Amygdala (tissue), 56 donors: ENCODE results near the gene FXYD5.
"Not testable (repeated sequence)": the region's sequence is repeated elsewhere in the genome, so short reads cannot be mapped to it uniquely, and the experiment has no call there.

Experiments used
- DNase-seq, 56 donors: peaks; one replicate each; lab custom pipeline; 2025; lab: John Stamatoyannopoulos, UW

Gene FXYD5

GRCh38 chr19:35153129-35153522 is 1.4 kb upstream of the FXYD5 start:
- not testable (repeated sequence) for DNase-seq

- no peak for DNase-seq
Measured at GRCh38 chr19:35153701-35154524, 622 bp upstream of the FXYD5 start.

- DNase-seq: no peak
Measured at GRCh38 chr19:35155441-35155840, 906 bp downstream of the FXYD5 start.

- DNase-seq: no peak
Measured at GRCh38 chr19:35155981-35156672, 1.6 kb downstream of the FXYD5 start.

- DNase-seq: no peak
Measured at GRCh38 chr19:35156673-35157014, 2.1 kb downstream of the FXYD5 start.

GRCh38 chr19:35157431-35157830 is 2.9 kb downstream of the FXYD5 start:
- no peak for DNase-seq

GRCh38 chr19:35159606-35160005 is 5.1 kb downstream of the FXYD5 start:
- DNase-seq: no peak

- DNase-seq: no peak
Measured at GRCh38 chr19:35160629-35161433, 6.3 kb downstream of the FXYD5 start.

GRCh38 chr19:35161434-35161743 is 6.9 kb downstream of the FXYD5 start:
- no peak for DNase-seq

- no peak for DNase-seq
Measured at GRCh38 chr19:35162471-35163326, 8.2 kb downstream of the FXYD5 start.

- DNase-seq: no peak
Measured at GRCh38 chr19:35164418-35164817, 9.9 kb downstream of the FXYD5 start.

- no peak for DNase-seq
Measured at GRCh38 chr19:35165200-35166058, 10.9 kb downstream of the FXYD5 start.

- no peak for DNase-seq
Measured at GRCh38 chr19:35166100-35167063, 11.8 kb downstream of the FXYD5 start.

- no peak for DNase-seq
Measured at GRCh38 chr19:35167251-35168119, 12.9 kb downstream of the FXYD5 start.

- DNase-seq: no peak
Measured at GRCh38 chr19:35168196-35168595, 13.7 kb downstream of the FXYD5 start.

- no peak for DNase-seq
Measured at GRCh38 chr19:35169221-35169995, 14.9 kb downstream of the FXYD5 start.
